Measurements from ENCODE around the gene CNTNAP2.

The CNTNAP2 gene

DNA sequence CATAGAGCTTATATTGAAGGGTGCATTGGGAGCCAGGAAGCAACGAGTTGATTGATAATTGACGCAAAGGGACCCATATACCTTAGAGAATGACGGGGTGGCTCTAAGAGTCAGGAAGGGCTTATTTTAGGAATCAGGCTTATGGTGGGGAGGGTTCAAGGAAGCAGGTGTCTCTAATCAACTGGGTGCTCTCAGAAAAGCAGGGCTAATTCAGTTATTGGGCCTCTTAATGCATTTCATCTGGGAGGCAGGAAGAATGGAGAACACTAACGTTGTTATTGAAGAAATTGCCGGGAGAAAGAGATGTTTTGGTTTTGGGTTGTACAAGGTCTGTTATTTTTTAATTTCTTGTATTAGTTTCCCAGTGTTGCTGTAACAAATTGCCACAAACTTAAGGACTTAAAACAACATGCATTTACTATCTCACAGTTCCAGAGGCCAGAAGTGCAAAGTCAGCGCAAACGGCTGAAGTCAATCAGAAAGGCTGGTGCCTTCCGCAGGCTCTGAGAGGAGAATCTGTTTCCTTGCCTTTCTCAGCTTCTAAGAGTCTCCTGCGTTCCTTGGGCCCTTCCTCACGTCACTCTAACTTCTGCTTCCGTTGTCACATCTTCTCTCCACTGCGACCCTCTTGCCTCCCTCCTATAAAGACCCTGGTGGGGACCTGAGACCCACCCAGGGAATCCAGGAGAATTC lies 2145.5 kb downstream of the CNTNAP2 start:
- TF ChIP-seq, protein P1, sequence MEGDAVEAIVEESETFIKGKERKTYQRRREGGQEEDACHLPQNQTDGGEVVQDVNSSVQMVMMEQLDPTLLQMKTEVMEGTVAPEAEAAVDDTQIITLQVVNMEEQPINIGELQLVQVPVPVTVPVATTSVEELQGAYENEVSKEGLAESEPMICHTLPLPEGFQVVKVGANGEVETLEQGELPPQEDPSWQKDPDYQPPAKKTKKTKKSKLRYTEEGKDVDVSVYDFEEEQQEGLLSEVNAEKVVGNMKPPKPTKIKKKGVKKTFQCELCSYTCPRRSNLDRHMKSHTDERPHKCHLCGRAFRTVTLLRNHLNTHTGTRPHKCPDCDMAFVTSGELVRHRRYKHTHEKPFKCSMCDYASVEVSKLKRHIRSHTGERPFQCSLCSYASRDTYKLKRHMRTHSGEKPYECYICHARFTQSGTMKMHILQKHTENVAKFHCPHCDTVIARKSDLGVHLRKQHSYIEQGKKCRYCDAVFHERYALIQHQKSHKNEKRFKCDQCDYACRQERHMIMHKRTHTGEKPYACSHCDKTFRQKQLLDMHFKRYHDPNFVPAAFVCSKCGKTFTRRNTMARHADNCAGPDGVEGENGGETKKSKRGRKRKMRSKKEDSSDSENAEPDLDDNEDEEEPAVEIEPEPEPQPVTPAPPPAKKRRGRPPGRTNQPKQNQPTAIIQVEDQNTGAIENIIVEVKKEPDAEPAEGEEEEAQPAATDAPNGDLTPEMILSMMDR (IDR thresholded peaks at IDR 0.05; ENCODE audit: control insufficient read depth, extremely low read depth, insufficient read depth), result no peak
- no peak overlapping the region for H3K4me3 ChIP-seq (ENCODE audit: low read depth, low read length)
- DNase-seq (ENCODE audit: low read depth), result no peak

DNA sequence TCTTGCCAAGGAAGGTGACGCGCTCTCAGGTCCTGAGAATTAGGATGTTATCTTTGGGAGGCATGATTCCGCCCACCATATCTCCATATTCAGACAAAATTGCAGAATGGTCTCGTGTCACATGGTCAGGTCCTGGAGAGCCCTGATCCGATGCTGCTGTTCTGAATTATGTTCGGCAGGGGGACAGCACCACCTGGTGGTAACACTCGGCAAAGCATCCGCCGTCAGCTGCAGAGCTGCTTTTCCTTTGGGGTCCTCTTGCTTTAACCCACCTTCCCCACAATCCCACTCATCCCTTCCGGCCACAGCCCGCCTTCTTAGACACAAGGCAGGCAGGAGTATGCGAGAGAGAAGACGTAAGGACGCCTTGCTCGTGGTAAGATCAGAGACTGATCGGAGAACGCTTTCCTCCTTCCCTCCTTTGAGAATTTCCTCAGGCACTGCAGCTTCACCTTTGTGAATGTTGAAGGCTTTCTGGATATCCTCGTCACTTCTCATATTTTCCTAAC lies 2146.2 kb downstream of the CNTNAP2 start:
- H3K4me3 ChIP-seq (ENCODE audit: low read depth, low read length), result no peak overlapping the region
- DNase-seq (ENCODE audit: low read depth), result no peak
- TF ChIP-seq, protein P1 (IDR thresholded peaks at IDR 0.05; ENCODE audit: control insufficient read depth, extremely low read depth, insufficient read depth), result peak; percentile 92

DNA sequence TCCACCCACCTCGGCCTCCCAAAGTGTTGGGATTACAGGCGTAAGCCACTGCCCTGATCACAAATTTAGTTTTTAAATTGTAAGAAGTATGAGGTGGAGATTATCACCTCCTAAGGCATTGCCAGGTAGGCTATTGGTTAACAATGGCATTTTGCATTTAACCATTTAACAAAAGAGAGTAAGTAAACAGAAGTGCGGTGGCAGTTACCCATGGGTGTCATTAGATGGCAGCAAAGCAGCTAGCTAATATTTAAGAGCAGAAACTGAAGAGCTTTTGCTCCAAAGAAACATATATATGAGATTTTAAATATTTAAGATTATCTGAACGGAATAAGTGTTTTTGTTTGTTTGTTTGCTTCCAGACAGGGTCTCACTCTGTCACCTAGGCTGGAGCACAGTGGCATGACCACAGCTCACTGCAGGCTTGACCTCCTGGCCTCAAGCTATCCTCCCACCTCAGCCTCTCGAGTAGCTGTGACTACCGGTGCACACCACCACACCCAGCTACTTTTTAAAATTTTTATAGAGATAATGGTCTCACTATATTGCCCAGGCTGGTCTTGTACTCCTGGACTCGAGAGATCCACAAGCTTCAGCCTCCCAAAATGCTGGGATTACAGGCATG lies 2148.4 kb downstream of the CNTNAP2 start:
- TF ChIP-seq, protein P1 (IDR thresholded peaks at IDR 0.05; ENCODE audit: control insufficient read depth, extremely low read depth, insufficient read depth), result peak; percentile 84

DNA sequence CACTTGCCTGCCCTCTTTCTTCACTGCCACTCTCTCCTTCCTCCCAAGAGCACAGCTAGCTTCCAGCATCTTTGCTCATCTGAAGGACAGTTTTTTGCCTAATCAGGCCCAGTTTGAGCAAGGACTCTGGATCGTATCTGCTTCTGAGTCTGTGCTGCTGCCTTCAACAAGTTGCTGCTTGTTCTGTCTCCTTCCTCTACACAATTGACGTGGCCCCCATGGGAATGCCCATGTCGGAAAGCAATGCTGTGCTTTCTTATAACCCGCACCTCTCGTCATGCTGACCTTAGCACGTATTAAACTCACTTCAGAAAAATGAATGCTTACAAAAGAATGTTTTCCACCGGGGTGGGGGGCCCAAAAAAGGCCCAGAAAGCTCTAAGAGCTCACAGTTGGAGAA lies 2149.3 kb downstream of the CNTNAP2 start:
- TF ChIP-seq, protein P1 (IDR thresholded peaks at IDR 0.05; ENCODE audit: control insufficient read depth, extremely low read depth, insufficient read depth), result no peak
- no peak for DNase-seq (ENCODE audit: low read depth)
- H3K4me3 ChIP-seq (ENCODE audit: low read depth, low read length), result no peak overlapping the region

More for the DNA sequence above, 2148.4 kb downstream of the CNTNAP2 start:
- H3K4me3 ChIP-seq (ENCODE audit: low read depth, low read length), result no peak overlapping the region
- no peak for DNase-seq (ENCODE audit: low read depth)

DNA sequence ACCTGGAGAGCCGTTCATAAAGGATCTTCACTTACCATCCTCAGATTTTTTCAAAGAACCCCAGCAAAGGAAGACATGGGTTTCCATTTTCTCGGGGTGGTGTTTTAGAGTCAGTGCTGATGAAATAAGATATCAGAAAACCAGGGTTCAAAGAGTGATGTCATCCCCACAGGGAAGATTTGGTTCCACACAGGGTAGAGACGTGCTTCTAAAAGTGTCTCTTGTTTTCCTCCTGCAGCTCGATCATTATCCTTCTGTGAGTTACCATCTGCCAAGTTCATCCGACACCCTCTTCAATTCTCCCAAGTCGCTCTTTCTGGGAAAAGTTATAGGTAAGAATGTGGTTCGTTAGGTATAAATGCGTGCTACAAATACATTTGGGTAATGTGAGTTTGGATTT lies 2150.2 kb downstream of the CNTNAP2 start:
- TF ChIP-seq, protein P1 (IDR thresholded peaks at IDR 0.05; ENCODE audit: control insufficient read depth, extremely low read depth, insufficient read depth), result no peak
- DNase-seq (ENCODE audit: low read depth), result no peak
- no peak overlapping the region for H3K4me3 ChIP-seq (ENCODE audit: low read depth, low read length)

DNA sequence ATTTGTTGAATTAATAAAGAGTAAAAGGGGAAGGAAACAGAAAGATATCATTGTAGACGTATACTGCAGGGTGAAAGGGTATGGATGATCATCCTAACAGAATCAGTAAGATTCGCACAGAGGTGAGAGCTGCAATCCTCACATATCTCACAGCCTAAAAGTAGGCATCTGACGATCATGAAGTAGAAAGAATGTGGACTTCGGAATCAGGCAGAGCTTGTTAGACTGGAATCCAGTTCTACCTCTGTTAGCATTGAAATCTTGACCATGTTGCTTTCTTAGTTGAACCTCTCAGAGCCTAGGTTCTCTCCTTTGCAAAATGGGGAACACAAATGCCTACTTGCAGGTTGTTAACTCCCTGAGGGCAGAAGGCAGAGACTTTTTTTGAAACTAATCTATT lies 2154.0 kb downstream of the CNTNAP2 start:
- no peak overlapping the region for H3K4me3 ChIP-seq (ENCODE audit: low read depth, low read length)
- TF ChIP-seq, protein P1 (IDR thresholded peaks at IDR 0.05; ENCODE audit: control insufficient read depth, extremely low read depth, insufficient read depth), result no peak
- no peak for DNase-seq (ENCODE audit: low read depth)
